OCI-LY3 (cell line): ENCODE results near the gene C12orf75.

ENCODE experiments used
- CTCF ChIP-seq: fragments of 200-600, 300-600 bp; sonication (generic); IDR thresholded peaks from 2 replicates; pipeline ENCODE4 v1.5.1; 2014; ENCODE audit warnings: antibody characterized with exemption, low read length, low read depth
- EZH2phosphoT487 ChIP-seq: fragments of 200-600 bp; shearing (Covaris generic); IDR thresholded peaks from 2 replicates; pipeline ENCODE4 v1.6.1; 2018; ENCODE audit warnings: antibody characterized with exemption, mixed run types, low read depth

GRCh38 chr12:105332925-105333324 lies 2.4 kb downstream of the C12orf75 start:
- no peak for TF ChIP-seq CTCF
- TF ChIP-seq EZH2phosphoT487: no peak
